BLaER1 treated with 17β-estradiol and CSF1 and Interleukin-3, amounts not matched to agents 10 nM and 100 nM (cell line): ENCODE results near the gene MAGI1.
A peak's percentile ranks its signal among the peaks of the same experiment; 100 is the strongest.

Experiments
- H3K27ac ChIP-seq, 11 experiments: shearing (Covaris generic); formaldehyde crosslinking; 2 replicates each; pipeline ENCODE4 v1.8.1; 2022
- H3K27me3 ChIP-seq, 11 experiments: shearing (Covaris generic); formaldehyde crosslinking; 2 replicates each; pipeline ENCODE4 v1.8.1; 2022
- H3K36me3 ChIP-seq, 11 experiments: shearing (Covaris generic); formaldehyde crosslinking; 2 replicates each; pipeline ENCODE4 v1.8.1; 2022
- H3K4me1 ChIP-seq, 10 experiments: shearing (Covaris generic); formaldehyde crosslinking; 2 replicates each; pipeline ENCODE4 v1.8.1; 2022
- H3K4me2 ChIP-seq, 11 experiments: shearing (Covaris generic); formaldehyde crosslinking; 2 replicates each; pipeline ENCODE4 v1.8.1; 2022
- H3K4me3 ChIP-seq, 10 experiments: shearing (Covaris generic); formaldehyde crosslinking; 2 replicates each; pipeline ENCODE4 v1.8.1; 2022
- H3K9ac ChIP-seq, 11 experiments: shearing (Covaris generic); formaldehyde crosslinking; 2 replicates each; pipeline ENCODE4 v1.8.1; 2022
- H3K9me3 ChIP-seq, 11 experiments: shearing (Covaris generic); formaldehyde crosslinking; replicated peaks in 1 of 11; 2 replicates each; pipeline ENCODE4 v1.8.1; 2022
- H4K20me1 ChIP-seq, 11 experiments: shearing (Covaris generic); formaldehyde crosslinking; 2 replicates each; pipeline ENCODE4 v1.8.1; 2022
- Cebpa-rat ChIP-seq, 11 experiments: shearing (Covaris generic); IDR thresholded peaks; 2 replicates each; pipeline ENCODE4 v1.8.1; 2022

MAGI1 gene

DNA sequence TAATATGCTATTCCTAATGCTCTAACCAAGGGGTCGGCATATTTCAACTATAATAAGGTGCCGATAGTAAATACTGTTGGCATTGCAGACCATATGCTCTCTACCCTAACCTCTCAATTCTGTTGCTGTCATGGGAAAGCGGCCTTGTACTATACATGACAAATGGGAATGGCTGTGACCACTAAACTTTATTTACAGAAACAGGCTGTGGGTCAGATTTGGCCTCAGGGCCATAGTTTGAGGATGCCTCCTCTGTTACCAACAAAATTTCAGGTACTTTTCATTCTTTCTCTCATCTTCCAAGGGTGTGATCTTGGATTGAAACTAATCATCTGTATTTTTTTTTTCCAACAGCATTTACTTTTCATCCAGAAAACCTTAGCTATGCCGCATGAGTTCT is 242.0 kb downstream of the MAGI1 start:
- Histone ChIP-seq H4K20me1 (no peaks in the 10 kb centered on the region), H3K27ac (no peak overlapping the region), H3K4me1 (peaks cover 0 to 5% (median 0%) of the 10 kb centered on the region in 10 experiments; a peak in 1 of 20 replicates), H3K4me2 (no peak overlapping the region), H3K27me3 (no peaks in the 10 kb centered on the region), H3K4me3 (no peak overlapping the region), H3K36me3 (no peaks in the 10 kb centered on the region), H3K9ac (no peak overlapping the region), H3K9me3 (no peaks in the 10 kb centered on the region)
- TF ChIP-seq Cebpa-rat (IDR thresholded peaks at IDR 0.05), result no peak

DNA sequence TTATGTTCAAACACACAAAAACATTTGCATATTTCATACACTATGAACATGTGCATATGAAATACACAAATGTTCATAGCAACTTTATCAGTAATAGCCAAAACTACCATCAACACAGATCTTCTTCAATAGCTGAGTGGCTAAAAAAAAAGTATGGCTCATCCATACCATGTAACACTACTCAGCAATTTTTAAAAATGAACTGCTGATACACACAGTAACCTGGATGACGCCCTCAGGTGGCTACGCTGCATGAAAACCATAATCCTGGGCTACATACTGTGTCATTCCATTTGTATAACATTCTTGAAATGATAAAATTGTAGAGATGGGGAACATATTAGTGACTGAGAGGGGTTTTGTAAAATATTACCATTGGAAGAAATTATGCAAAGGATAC is 243.6 kb downstream of the MAGI1 start:
- Histone ChIP-seq H3K27me3 (no peaks in the 10 kb centered on the region), H3K4me2 (no peak overlapping the region), H3K4me1 (peaks cover 0 to 5% (median 0%) of the 10 kb centered on the region in 10 experiments; a peak in 1 of 20 replicates), H3K27ac (no peak overlapping the region), H3K9me3 (no peaks in the 10 kb centered on the region), H3K4me3 (no peak overlapping the region), H3K9ac (no peak overlapping the region), H3K36me3 (no peaks in the 10 kb centered on the region), H4K20me1 (no peaks in the 10 kb centered on the region)
- TF ChIP-seq Cebpa-rat (IDR thresholded peaks at IDR 0.05), result no peak

DNA sequence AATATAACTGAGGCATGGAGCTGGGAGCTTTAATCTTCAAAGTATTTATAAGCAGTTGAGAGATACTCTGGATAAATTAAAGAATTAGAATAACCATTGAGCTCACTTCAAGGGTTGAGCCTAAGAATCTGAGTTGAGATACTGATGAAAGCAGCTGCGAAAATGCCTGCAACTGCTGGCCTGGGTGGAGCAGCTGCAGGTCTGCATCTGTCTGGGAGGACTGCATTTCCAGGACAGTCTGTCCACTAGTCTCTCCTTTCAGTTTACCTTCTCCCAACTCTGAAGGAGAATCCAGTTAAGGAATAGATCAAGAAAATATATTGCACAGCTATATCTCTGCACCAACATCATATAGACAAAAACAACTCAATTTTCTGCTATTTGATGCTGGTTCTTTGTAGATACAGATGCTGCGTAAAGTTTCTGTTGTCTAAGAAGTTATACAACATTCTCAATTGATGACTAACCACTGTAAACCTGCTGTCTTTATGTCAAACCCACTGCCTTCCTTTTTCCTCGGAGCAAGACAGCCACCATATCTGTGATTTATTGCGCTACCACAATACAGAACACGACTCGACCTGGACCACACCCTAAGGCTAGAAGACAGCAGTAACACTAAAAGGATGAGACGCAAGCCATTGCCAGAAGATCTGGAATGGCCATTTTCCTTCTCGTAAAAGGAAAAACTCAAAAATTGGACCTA is 245.1 kb downstream of the MAGI1 start:
- H3K4me2 ChIP-seq, result no peak overlapping the region
- H3K27me3 ChIP-seq, result no peaks in the 10 kb centered on the region
- peaks cover 0 to 5% (median 0%) of the 10 kb centered on the region in 10 experiments; a peak in 1 of 20 replicates for H3K4me1 ChIP-seq
- no peak for TF ChIP-seq Cebpa-rat (IDR thresholded peaks at IDR 0.05)
- H3K9me3 ChIP-seq, result no peaks in the 10 kb centered on the region
- H4K20me1 ChIP-seq, result no peaks in the 10 kb centered on the region
- H3K27ac ChIP-seq, result no peak overlapping the region
- no peaks in the 10 kb centered on the region for H3K36me3 ChIP-seq
- no peak overlapping the region for H3K4me3 ChIP-seq
- H3K9ac ChIP-seq, result no peak overlapping the region

DNA sequence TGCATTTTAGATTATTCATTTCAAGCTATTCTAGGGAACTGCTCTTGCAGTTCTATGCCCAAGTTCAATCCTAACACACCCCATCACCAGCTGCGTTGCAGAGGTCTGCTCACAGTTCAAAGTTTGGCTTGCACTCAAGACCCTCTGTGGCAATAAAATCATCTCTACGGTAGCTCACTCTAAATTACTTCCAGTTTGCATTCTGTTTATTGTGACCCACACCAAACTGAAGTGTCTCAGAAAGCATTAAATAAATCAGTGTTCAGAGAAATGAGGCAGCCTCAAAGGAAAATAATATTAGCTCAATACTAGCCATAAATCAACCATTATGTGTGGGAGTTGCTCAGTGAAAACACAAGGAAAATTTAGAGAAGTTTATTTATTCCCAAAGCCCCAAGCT is 250.3 kb downstream of the MAGI1 start:
- Histone ChIP-seq H3K36me3 (no peaks in the 10 kb centered on the region), H3K9me3 (no peaks in the 10 kb centered on the region), H3K4me3 (no peak overlapping the region), H3K9ac (no peak overlapping the region), H3K4me1 (peaks cover 0 to under 1% (median 0%) of the 10 kb centered on the region in 10 experiments; a peak in 1 of 20 replicates), H3K27me3 (no peaks in the 10 kb centered on the region), H3K4me2 (no peak overlapping the region), H3K27ac (no peak overlapping the region), H4K20me1 (no peaks in the 10 kb centered on the region)
- TF ChIP-seq Cebpa-rat (IDR thresholded peaks at IDR 0.05), result no peak

DNA sequence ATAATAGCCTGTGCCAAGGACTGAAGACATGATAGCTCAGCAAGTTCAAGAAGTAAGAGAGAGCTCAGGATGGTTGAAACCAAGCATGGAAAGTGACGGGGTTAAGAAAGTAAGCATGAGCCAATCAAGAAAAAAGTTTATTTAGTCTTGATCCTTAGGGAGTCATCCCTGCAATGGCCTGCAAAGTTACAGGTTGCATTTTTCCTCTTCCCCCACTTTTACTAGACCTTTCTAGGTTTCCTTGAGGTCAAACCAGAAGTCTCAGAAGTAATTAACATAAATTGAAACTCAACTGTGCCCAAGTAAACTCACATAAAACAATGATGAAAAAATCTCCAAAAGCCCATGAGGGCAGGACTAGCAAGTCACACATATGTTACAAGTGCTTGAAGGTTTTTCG is 250.9 kb downstream of the MAGI1 start:
- Histone ChIP-seq H3K4me2 (no peak overlapping the region), H3K9me3 (no peaks in the 10 kb centered on the region), H3K27me3 (no peaks in the 10 kb centered on the region), H3K27ac (no peak overlapping the region), H3K4me3 (no peak overlapping the region), H3K4me1 (peaks cover 0 to 6% (median 0%) of the 10 kb centered on the region in 10 experiments; a peak in 5 of 20 replicates), H3K9ac (no peak overlapping the region), H3K36me3 (no peaks in the 10 kb centered on the region), H4K20me1 (no peaks in the 10 kb centered on the region)
- TF ChIP-seq Cebpa-rat (IDR thresholded peaks at IDR 0.05), result no peak

DNA sequence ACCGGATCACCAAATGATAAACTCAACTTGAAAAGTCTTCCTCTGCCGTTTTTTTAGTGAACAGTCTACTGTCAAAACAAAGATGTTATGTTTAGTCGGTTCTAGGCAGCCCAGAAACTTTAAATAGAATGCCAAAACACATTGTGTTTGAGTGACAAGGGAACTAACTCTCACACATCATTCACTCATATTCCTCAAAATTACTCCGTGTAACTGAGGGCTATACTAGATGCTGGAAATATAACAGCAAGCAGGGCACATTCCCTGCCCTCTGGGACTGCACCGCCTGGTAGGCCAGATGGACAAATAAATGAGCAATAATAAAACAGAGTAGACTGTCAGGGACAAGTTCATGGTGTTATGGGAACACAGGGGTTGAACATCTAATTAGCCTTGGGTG is 251.4 kb downstream of the MAGI1 start:
- no peak overlapping the region for H3K4me2 ChIP-seq
- no peaks in the 10 kb centered on the region for H4K20me1 ChIP-seq
- H3K27me3 ChIP-seq, result no peaks in the 10 kb centered on the region
- H3K9ac ChIP-seq, result no peak overlapping the region
- no peak overlapping the region for H3K27ac ChIP-seq
- no peaks in the 10 kb centered on the region for H3K9me3 ChIP-seq
- H3K4me1 ChIP-seq, result peaks cover 0 to 10% (median 0%) of the 10 kb centered on the region in 10 experiments; a peak in 5 of 20 replicates
- H3K4me3 ChIP-seq, result no peak overlapping the region
- TF ChIP-seq Cebpa-rat (IDR thresholded peaks at IDR 0.05), result no peak
- no peaks in the 10 kb centered on the region for H3K36me3 ChIP-seq

DNA sequence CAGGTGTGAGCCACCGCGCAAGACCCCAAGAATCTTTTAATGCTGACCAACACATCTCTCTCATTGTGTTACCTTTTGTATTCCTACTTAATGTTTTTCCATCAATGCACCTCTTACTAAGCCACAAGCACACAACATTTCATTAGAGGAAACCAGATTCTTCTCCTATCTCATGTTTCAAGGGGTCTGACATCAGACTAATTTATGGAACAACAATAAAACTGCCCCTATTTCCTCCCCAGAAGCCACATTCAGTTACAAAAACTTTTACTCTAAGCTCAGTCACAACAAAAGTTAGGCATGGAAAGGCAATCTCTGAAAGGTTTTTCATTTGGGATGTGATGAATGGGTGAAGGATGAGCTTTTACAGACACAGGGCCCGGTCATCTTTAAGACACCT is 251.8 kb downstream of the MAGI1 start:
- no peak overlapping the region for H3K4me3 ChIP-seq
- H3K27me3 ChIP-seq, result no peaks in the 10 kb centered on the region
- no peak overlapping the region for H3K9ac ChIP-seq
- no peaks in the 10 kb centered on the region for H3K9me3 ChIP-seq
- H4K20me1 ChIP-seq, result no peaks in the 10 kb centered on the region
- no peak overlapping the region for H3K4me2 ChIP-seq
- H3K27ac ChIP-seq, result no peak overlapping the region
- TF ChIP-seq Cebpa-rat (IDR thresholded peaks at IDR 0.05), result no peak
- peaks cover 0 to 10% (median 0%) of the 10 kb centered on the region in 10 experiments; a peak in 5 of 20 replicates for H3K4me1 ChIP-seq
- no peaks in the 10 kb centered on the region for H3K36me3 ChIP-seq

DNA sequence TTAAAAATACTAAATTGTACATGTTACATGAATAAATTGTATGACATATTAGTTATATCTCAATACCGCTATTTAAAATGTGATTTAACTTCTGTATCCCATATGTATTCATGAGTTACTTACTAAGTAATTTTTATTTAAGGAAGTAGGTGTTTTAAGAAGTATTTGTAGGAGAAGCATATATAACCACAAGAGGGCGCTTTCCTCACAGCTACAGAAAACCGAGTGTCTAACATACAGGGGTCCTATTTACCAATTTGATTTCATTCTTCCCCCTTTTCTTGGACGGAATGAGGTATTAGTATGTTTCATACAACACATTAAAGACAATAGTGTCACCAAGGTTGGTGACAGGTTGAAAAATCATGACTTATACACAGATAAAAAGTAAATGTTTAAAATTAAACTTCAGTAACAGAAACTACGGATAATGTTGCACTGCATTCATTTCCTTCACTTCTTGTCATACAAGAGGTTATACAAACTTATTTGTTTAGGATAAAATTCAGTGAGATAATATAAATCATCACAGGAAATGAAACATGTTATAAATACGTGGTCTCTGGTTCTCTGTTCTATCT is 253.6 kb downstream of the MAGI1 start:
- Histone ChIP-seq H3K27ac (no peak overlapping the region), H4K20me1 (no peaks in the 10 kb centered on the region), H3K4me1 (peaks cover 0 to 10% (median 0%) of the 10 kb centered on the region in 10 experiments; a peak in 5 of 20 replicates), H3K4me3 (no peak overlapping the region), H3K9me3 (no peaks in the 10 kb centered on the region), H3K9ac (no peak overlapping the region), H3K4me2 (no peak overlapping the region), H3K27me3 (no peaks in the 10 kb centered on the region), H3K36me3 (no peaks in the 10 kb centered on the region)
- no peak for TF ChIP-seq Cebpa-rat (IDR thresholded peaks at IDR 0.05)

DNA sequence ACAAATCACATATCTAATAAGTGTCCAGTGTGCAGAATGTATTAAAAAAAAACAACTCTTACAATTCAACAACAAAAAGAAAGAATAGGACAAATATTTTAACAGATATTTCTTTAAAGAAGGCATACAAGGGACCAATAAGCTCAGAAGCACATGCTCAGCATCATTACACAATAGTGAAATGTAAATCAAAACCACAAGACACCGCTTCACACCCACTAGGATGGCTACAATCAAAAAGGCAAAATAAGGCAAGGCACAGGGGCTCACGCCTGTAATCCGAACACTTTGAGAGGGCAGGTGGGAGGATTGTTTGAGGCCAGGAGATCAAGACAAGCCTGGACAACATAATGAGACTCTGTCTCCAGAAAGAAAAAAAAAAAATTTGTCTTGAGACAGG is 255.6 kb downstream of the MAGI1 start:
- peak overlapping the region in 3 of 11 experiments; percentile 17 to 43 (median 21); a peak in 3 of 22 replicates for H3K4me2 ChIP-seq
- no peaks in the 10 kb centered on the region for H3K27me3 ChIP-seq
- H3K4me1 ChIP-seq, result peaks cover 0 to 10% (median 0%) of the 10 kb centered on the region in 10 experiments; a peak in 5 of 20 replicates
- H3K9ac ChIP-seq, result no peak overlapping the region
- no peak overlapping the region for H3K27ac ChIP-seq
- no peak overlapping the region for H3K4me3 ChIP-seq
- H4K20me1 ChIP-seq, result no peaks in the 10 kb centered on the region
- no peaks in the 10 kb centered on the region for H3K36me3 ChIP-seq
- TF ChIP-seq Cebpa-rat (IDR thresholded peaks at IDR 0.05), result no peak
- no peaks in the 10 kb centered on the region for H3K9me3 ChIP-seq

DNA sequence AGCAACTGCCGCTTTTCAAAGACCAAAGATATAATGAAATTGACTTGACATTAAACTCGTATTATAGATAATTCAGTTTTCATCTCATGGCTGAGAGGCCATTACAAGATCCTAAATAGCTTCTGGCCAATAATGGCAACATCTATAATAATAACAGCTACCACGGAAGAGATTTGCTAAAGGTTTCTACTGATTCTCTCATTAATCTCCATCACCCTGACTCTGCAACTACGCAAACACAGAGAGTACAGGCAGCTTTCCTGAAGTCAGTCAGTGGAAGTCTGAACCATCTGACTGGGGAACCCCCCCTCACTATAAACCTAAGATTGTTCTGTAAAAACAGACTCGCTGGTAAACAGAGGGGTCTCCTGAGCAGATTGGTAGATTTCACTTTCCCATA is 257.1 kb downstream of the MAGI1 start:
- H3K4me2 ChIP-seq, result no peak overlapping the region
- no peak overlapping the region for H3K9ac ChIP-seq
- peaks cover 0 to 10% (median 0%) of the 10 kb centered on the region in 10 experiments; a peak in 5 of 20 replicates for H3K4me1 ChIP-seq
- no peaks in the 10 kb centered on the region for H3K27me3 ChIP-seq
- no peaks in the 10 kb centered on the region for H4K20me1 ChIP-seq
- H3K27ac ChIP-seq, result no peak overlapping the region
- H3K9me3 ChIP-seq, result no peaks in the 10 kb centered on the region
- no peaks in the 10 kb centered on the region for H3K36me3 ChIP-seq
- no peak overlapping the region for H3K4me3 ChIP-seq
- no peak for TF ChIP-seq Cebpa-rat (IDR thresholded peaks at IDR 0.05)
